ENCODE data around the gene SEMA3D.

Gene SEMA3D

DNA sequence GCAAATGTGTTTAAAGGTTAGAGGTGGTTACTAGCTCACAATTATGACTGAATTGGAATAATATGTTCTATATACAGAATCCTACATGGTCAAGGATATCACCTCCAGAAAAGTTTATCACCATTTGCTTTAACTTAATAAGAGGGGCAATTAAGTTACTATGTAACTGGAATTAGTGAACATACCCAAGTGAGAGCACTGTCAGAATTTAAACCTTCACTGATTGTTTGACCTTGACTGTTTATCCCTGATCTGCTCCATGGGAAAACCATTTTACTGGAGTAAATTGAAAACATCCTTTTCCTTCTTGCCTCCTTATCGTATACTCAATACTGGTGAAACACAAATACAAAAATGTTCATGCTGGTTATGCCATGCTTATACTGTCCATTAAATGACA is 107.4 kb downstream of the SEMA3D start:
- TF ChIP-seq SPI1 (IDR thresholded peaks at IDR 0.05; ENCODE audit: low read depth, low read length) = no peak
- TF ChIP-seq PAX5 (IDR thresholded peaks at IDR 0.05; ENCODE audit: insufficient read depth, low read length, severe bottlenecking) = no peak
- no peak for TF ChIP-seq POLR2AphosphoS5 (IDR thresholded peaks at IDR 0.05; ENCODE audit: low read depth, low read length)
- TF ChIP-seq TAF1 (IDR thresholded peaks at IDR 0.05; ENCODE audit: low read depth, low read length) = no peak
- no peak for TF ChIP-seq POU2F2 (IDR thresholded peaks at IDR 0.05; ENCODE audit: low read depth, low read length)
- no peak for TF ChIP-seq POLR2A (IDR thresholded peaks at IDR 0.05; ENCODE audit: low read depth, low read length)
- DNase-seq (ENCODE audit: insufficient read length, low spot score) (no peak), FAIRE-seq (no peak)

DNA sequence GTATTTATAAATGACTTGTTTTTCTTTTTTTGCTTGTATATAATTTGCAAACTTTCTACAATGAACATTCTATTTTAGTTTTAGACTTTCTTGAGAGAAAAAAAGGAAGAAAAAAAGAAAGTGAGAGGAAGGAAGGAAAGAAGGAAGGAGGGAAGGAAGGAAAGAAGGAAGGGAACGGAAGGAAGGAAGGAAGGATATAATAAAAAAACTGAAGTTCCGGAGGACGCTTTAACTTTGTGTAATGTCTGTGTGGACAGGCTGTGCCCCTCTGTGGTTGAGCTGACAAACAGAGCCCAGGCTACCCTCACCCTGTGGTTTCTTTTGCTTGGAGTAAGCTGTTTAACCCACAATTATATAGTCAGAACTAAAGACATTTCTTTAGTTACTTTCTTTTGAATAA is 108.7 kb downstream of the SEMA3D start:
- TF ChIP-seq POLR2AphosphoS5 (IDR thresholded peaks at IDR 0.05; ENCODE audit: low read depth, low read length) (no peak), TAF1 (IDR thresholded peaks at IDR 0.05; ENCODE audit: low read depth, low read length) (no peak), SPI1 (IDR thresholded peaks at IDR 0.05; ENCODE audit: low read depth, low read length) (no peak), PAX5 (IDR thresholded peaks at IDR 0.05; ENCODE audit: insufficient read depth, low read length, severe bottlenecking) (no peak), POU2F2 (IDR thresholded peaks at IDR 0.05; ENCODE audit: low read depth, low read length) (no peak), POLR2A (IDR thresholded peaks at IDR 0.05; ENCODE audit: low read depth, low read length) (no peak)
- FAIRE-seq (no peak), DNase-seq (ENCODE audit: insufficient read length, low spot score) (no peak)

DNA sequence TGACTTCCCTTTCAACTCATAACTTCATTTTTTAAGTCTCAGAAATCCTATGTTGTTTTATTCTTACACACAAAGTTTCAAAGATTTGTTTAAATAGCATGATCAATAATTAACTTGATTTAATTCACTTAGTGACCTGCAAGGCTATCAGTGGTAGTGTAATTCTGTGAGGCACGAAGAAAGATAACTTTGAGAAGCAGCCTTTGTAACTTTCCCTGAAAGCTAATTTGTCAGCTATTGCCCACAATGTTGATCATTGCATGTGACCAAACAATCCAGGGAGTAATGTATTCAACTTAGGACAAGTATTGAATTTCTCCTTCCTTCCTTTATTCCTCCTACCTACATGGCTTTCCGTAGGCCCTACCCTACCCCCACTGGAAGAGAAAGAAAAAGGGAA is 111.0 kb downstream of the SEMA3D start:
- DNase-seq (ENCODE audit: insufficient read length, low spot score) (no peak), FAIRE-seq (no peak)
- TF ChIP-seq POLR2A (IDR thresholded peaks at IDR 0.05; ENCODE audit: low read depth, low read length) (no peak), TAF1 (IDR thresholded peaks at IDR 0.05; ENCODE audit: low read depth, low read length) (no peak), POLR2AphosphoS5 (IDR thresholded peaks at IDR 0.05; ENCODE audit: low read depth, low read length) (no peak), SPI1 (IDR thresholded peaks at IDR 0.05; ENCODE audit: low read depth, low read length) (no peak), POU2F2 (IDR thresholded peaks at IDR 0.05; ENCODE audit: low read depth, low read length) (no peak), PAX5 (IDR thresholded peaks at IDR 0.05; ENCODE audit: insufficient read depth, low read length, severe bottlenecking) (no peak)

DNA sequence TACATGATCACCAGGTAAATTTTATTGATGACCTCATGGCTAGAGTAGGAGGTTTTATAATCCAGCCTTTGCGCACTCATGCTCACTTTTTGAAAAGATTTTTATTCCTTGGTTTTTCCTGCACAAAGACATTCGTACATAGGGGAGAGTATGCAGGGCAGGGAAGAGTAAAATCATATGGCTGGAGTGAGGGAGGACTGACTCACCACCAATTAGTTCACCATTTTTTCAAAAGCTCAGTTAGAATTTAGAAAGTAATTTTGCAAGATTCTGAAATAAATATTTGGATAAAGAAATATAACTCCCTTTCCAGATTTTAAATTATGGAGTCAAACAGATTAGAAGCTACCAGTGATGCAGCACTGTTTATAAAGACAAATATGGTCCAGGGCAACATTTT is 111.9 kb downstream of the SEMA3D start:
- FAIRE-seq (no peak), DNase-seq (ENCODE audit: insufficient read length, low spot score) (no peak)
- TF ChIP-seq POLR2AphosphoS5 (IDR thresholded peaks at IDR 0.05; ENCODE audit: low read depth, low read length) = no peak
- TF ChIP-seq SPI1 (IDR thresholded peaks at IDR 0.05; ENCODE audit: low read depth, low read length) = no peak
- no peak for TF ChIP-seq POU2F2 (IDR thresholded peaks at IDR 0.05; ENCODE audit: low read depth, low read length)
- TF ChIP-seq PAX5 (IDR thresholded peaks at IDR 0.05; ENCODE audit: insufficient read depth, low read length, severe bottlenecking) = no peak
- no peak for TF ChIP-seq POLR2A (IDR thresholded peaks at IDR 0.05; ENCODE audit: low read depth, low read length)
- TF ChIP-seq TAF1 (IDR thresholded peaks at IDR 0.05; ENCODE audit: low read depth, low read length) = no peak

DNA sequence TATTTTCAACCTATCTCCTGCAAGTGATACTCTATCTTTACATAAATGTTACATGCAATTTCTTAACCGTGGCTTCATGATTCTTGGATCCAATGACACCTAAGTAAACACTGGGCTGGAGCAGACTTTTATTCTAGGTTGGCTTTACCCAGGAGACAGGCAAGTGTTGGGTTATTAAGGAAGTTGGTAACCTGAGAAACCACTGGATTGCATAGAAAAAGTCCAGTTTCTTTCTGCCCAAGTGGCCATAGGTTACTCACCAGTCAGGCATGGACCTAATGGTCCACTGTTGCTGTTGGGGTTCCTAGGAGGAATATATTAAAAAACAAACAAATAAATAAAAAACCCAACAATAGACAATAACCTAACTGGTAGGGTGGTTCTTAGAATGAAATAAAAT is 112.8 kb downstream of the SEMA3D start:
- no peak for FAIRE-seq

DNA sequence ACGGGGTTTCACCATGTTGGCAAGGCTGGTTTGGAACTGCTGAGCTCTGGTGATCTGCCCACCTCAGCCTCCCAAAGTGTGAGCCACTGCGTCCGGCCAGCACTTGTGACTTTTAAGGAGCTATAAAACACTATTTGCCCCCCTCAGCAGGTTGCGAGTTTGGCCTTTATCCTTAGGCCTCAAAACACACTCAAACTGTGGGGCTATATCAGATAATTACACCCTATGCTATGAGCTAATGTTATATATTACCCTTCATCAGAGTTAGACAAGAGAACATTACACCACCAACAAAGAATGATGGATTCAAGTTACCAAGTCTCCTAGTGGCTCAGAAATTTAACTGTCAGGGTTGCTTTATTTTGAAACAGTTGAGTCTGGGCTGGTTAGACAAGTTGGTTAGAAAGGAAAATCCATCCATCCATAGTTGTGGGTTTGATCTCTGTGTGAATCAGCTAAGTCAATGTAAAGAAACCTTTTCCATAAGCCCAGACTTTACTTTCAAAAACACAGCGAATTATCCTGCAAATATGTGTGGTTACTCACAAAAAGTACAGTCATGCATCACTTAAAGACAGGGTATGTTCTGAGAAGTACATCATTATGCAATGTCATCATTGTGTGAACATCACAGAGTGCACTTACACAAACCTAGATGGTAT is 115.8 kb downstream of the SEMA3D start:
- DNase-seq (ENCODE audit: insufficient read length, low spot score) (no peak), FAIRE-seq (no peak)
- TF ChIP-seq POLR2AphosphoS5 (IDR thresholded peaks at IDR 0.05; ENCODE audit: low read depth, low read length) (no peak), POLR2A (IDR thresholded peaks at IDR 0.05; ENCODE audit: low read depth, low read length) (no peak), POU2F2 (IDR thresholded peaks at IDR 0.05; ENCODE audit: low read depth, low read length) (no peak), SPI1 (IDR thresholded peaks at IDR 0.05; ENCODE audit: low read depth, low read length) (no peak), PAX5 (IDR thresholded peaks at IDR 0.05; ENCODE audit: insufficient read depth, low read length, severe bottlenecking) (no peak), TAF1 (IDR thresholded peaks at IDR 0.05; ENCODE audit: low read depth, low read length) (no peak)

More for the DNA sequence above, 112.8 kb downstream of the SEMA3D start:
- TF ChIP-seq SPI1 (IDR thresholded peaks at IDR 0.05; ENCODE audit: low read depth, low read length) (no peak), POLR2A (IDR thresholded peaks at IDR 0.05; ENCODE audit: low read depth, low read length) (no peak), TAF1 (IDR thresholded peaks at IDR 0.05; ENCODE audit: low read depth, low read length) (no peak), PAX5 (IDR thresholded peaks at IDR 0.05; ENCODE audit: insufficient read depth, low read length, severe bottlenecking) (no peak), POU2F2 (IDR thresholded peaks at IDR 0.05; ENCODE audit: low read depth, low read length) (no peak), POLR2AphosphoS5 (IDR thresholded peaks at IDR 0.05; ENCODE audit: low read depth, low read length) (no peak)
- DNase-seq (ENCODE audit: insufficient read length, low spot score) = no peak

DNA sequence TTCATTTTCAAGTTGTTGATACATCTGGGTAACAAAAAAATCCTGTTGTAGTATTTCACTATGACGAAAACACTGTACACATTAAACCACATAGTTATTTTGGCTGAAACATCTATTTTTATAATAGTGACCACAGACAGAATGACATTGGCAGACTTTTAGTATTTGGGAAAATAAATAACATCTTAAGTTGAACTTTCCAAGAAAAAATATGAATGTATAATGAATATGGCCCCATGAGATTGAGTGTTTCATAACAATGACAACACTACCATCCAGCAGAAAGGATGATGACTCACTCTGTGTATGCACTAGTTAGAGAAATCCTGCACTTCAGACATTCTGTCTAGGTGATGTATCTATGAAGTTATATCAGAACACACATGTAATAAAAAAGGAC is 118.1 kb downstream of the SEMA3D start:
- no peak for FAIRE-seq
- TF ChIP-seq POU2F2 (IDR thresholded peaks at IDR 0.05; ENCODE audit: low read depth, low read length) = no peak
- no peak for TF ChIP-seq TAF1 (IDR thresholded peaks at IDR 0.05; ENCODE audit: low read depth, low read length)
- TF ChIP-seq PAX5 (IDR thresholded peaks at IDR 0.05; ENCODE audit: insufficient read depth, low read length, severe bottlenecking) = no peak
- TF ChIP-seq POLR2AphosphoS5 (IDR thresholded peaks at IDR 0.05; ENCODE audit: low read depth, low read length) = no peak
- TF ChIP-seq POLR2A (IDR thresholded peaks at IDR 0.05; ENCODE audit: low read depth, low read length) = no peak
- no peak for TF ChIP-seq SPI1 (IDR thresholded peaks at IDR 0.05; ENCODE audit: low read depth, low read length)

DNA sequence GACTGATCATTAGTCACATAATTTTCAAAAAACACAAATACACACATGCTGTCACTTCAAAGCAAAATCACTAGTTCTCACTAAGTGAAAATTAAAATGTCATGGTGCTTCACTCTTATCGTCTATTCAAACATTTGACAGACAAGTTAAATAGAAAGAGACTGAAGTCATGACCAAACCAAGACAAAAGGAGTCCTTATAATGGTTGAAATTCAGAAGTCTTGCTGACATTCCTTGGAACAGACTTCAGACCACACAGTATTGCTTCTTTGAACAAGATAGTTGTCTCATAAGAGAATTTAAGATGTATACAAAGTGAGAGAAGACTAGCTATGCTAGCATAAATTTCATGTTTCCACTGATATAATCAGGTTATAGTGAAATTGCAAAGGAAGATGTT is 119.5 kb downstream of the SEMA3D start:
- no peak for TF ChIP-seq TAF1 (IDR thresholded peaks at IDR 0.05; ENCODE audit: low read depth, low read length)
- DNase-seq (ENCODE audit: insufficient read length, low spot score) = no peak
- no peak for FAIRE-seq

More for the DNA sequence above, 118.1 kb downstream of the SEMA3D start:
- DNase-seq (ENCODE audit: insufficient read length, low spot score) = no peak

DNA sequence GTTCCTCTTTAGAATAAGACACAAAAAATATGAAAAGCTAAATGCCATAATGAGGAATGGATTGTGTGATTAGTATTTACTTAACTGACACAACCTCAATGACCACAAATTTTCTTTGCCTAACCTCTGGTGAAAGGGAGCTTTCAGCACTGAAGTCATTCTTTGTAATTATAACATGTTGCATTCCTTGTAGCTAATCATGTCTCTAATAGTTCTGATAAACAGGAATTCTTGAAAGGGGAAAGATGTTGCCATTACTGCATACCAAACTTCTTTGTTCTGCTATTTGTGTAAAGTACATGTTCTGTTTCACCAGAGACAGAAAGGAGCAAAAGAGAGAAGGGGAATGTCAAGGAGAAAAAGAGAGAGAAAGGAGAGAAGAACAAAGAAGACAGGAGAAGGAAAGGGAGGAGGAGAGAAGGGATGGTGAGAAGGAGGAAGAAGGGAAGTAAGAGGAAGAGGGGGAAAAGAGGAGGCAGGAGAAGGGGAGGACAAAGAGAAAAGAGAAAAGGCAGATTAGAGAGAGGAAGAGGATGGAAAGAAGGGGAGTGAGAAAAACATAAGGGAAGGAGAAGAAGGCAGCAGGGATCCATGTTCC is 120.9 kb downstream of the SEMA3D start:
- TF ChIP-seq POLR2AphosphoS5 (IDR thresholded peaks at IDR 0.05; ENCODE audit: low read depth, low read length) (no peak), PAX5 (IDR thresholded peaks at IDR 0.05; ENCODE audit: insufficient read depth, low read length, severe bottlenecking) (no peak), TAF1 (IDR thresholded peaks at IDR 0.05; ENCODE audit: low read depth, low read length) (no peak), POLR2A (IDR thresholded peaks at IDR 0.05; ENCODE audit: low read depth, low read length) (no peak), SPI1 (IDR thresholded peaks at IDR 0.05; ENCODE audit: low read depth, low read length) (no peak), POU2F2 (IDR thresholded peaks at IDR 0.05; ENCODE audit: low read depth, low read length) (no peak)
- DNase-seq (ENCODE audit: insufficient read length, low spot score) (no peak), FAIRE-seq (no peak)

DNA sequence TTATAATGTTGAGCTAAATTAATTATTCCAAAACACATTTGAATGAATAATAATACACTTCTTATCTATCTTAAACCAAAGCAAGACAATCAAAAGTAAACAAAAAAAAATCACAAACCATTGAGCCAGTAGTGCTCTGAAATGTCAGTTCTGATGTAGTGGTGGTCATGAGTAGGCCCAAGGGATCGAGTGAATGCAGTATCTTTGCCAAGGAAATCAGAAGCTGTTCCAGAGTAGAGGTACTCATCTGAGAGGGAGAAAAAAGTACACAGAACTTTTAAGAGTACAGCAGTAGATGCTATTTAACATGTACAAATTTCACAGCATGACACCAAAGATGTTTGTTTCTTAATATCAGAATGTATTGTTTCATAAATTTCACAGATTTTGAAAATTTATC is 121.5 kb downstream of the SEMA3D start:
- TF ChIP-seq TAF1 (IDR thresholded peaks at IDR 0.05; ENCODE audit: low read depth, low read length) (no peak), POLR2A (IDR thresholded peaks at IDR 0.05; ENCODE audit: low read depth, low read length) (no peak), POLR2AphosphoS5 (IDR thresholded peaks at IDR 0.05; ENCODE audit: low read depth, low read length) (no peak), PAX5 (IDR thresholded peaks at IDR 0.05; ENCODE audit: insufficient read depth, low read length, severe bottlenecking) (no peak), POU2F2 (IDR thresholded peaks at IDR 0.05; ENCODE audit: low read depth, low read length) (no peak), SPI1 (IDR thresholded peaks at IDR 0.05; ENCODE audit: low read depth, low read length) (no peak)
- DNase-seq (ENCODE audit: insufficient read length, low spot score) (no peak), FAIRE-seq (no peak)

Data from GM12891 (cell line).